Astrocyte of the cerebellum (primary cell): ENCODE measurements around the gene SPON1.
A peak's percentile ranks its signal among the peaks of the same experiment; 100 is the strongest.
"Not testable (repeated sequence)": the region's sequence is repeated elsewhere in the genome, so short reads cannot be mapped to it uniquely, and the experiment has no call there.

Experiments
- DNase-seq: peaks from one replicate; pipeline ENCODE4 v3.0.0-alpha.2; 2011; ENCODE audit warnings: low read depth
- H3K4me3 ChIP-seq: 2 replicates; pipeline ENCODE4 v1.5.1; 2011; ENCODE audit warnings: mild to moderate bottlenecking, low read depth, low read length, moderate library complexity
- in situ Hi-C: cut with HindIII; loops from 2 replicates; pipeline ENCODE4 v1.10.0; 2017; ENCODE audit warnings: low sequenced_read_pairs
- TF ChIP-seq, protein P1 (sequence below): IDR thresholded peaks from 2 replicates; pipeline ENCODE4 v1.5.1; 2012; ENCODE audit warnings: low read length, low read depth, moderate library complexity, mild to moderate bottlenecking; ENCODE audit errors: missing control alignments

Gene SPON1

DNA sequence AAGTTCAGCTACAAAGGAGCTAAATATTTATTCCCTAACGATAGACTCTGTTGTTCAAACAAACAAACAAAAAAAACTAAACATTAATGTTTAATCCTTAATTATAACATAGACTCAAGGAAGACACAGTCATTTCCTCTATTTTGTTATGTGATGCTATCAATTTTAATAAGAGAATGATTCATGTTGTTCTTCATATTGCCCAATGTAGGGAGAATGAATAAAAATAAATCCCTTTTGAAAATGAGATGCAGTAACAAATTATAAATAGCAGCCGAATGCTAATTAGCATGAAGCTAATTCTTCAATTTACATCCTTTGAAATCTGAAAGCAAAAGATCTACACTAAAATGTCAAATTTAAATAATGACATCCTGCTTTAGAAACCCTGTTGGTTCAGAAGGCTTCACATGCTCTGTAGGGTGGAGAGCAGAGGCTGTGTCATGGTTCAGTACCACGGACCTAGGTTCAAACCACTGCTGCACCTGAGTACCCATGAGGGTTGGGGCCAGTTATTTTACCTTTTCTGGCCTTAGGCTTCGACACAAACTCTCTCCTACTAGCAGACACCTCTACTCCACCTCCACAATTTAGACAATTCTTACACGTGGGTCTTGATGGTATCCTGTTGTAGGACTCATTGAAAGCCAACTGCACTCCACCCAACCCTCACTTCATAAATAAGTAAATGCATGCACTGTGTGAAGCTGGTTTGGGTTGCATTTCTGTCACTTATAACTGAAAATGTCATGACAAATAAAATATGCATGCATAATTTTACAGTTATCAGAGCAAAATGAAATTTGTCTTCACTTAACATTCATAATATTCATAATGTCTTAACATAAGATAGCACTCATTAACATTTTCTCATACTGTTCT lies 307.4 kb downstream of the SPON1 start:
- in situ Hi-C loops, result no loop called here
- DNase-seq, result no peak
- TF ChIP-seq, protein P1, sequence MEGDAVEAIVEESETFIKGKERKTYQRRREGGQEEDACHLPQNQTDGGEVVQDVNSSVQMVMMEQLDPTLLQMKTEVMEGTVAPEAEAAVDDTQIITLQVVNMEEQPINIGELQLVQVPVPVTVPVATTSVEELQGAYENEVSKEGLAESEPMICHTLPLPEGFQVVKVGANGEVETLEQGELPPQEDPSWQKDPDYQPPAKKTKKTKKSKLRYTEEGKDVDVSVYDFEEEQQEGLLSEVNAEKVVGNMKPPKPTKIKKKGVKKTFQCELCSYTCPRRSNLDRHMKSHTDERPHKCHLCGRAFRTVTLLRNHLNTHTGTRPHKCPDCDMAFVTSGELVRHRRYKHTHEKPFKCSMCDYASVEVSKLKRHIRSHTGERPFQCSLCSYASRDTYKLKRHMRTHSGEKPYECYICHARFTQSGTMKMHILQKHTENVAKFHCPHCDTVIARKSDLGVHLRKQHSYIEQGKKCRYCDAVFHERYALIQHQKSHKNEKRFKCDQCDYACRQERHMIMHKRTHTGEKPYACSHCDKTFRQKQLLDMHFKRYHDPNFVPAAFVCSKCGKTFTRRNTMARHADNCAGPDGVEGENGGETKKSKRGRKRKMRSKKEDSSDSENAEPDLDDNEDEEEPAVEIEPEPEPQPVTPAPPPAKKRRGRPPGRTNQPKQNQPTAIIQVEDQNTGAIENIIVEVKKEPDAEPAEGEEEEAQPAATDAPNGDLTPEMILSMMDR, result no peak
- no peak overlapping the region for H3K4me3 ChIP-seq

DNA sequence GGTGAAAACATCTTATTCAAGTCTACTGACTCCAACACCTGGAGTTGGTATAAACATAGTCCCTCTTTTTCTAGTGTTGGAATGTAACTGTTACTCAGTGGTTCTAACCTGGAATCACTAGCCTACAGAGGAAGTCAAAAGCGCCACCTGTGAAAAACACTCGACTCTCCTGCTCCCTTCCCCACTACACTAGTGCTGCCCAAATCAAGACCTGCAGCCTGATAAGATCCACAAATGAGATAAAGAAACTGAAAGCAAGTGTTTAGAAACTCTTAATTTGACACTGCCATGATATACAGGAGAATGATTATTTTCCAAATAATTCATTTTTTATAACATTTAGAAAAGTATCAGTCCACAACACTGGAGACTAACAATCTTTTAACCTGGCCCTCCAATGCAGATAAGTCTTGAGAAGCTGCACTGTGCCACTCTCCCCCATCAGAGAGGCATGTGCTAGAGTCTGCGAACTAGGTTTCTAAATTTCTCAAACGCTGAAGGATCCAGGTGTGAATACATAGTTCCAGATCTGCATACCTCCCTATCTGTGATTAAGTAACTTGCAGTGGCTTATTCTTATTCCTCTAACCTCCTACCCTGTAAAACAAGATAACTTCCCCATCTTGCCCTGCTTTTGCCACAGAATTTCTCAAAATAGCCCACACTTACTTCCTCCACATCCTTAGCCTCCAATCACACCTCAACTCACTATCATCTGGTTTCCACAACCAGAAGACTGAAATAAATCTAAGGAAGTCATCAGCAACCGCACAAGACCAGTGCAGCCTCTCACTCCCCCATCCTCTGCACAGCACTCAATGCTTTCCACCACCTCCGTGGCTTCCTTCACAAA lies 308.4 kb downstream of the SPON1 start:
- TF ChIP-seq, protein P1, result no peak
- in situ Hi-C loops, result no loop called here
- no peak for DNase-seq

DNA sequence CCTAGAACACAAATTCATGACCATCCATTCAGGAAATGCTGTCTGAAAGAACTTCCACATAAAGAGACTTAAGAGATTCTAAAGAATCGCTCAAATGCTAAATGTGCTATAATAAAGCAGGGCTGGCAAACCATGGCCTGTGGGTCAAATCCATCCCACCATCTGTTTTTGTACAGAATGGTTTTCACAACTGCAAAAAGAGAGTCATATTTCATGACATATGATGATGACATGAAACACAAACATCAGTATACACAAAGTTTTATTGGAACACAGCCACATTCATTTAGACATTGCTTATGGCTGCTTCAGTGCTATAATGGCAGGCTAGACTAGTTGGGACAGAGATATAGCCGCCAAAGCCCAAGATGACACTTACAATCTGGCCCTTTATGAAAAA lies 311.4 kb downstream of the SPON1 start:
- H3K4me3 ChIP-seq, result no peak overlapping the region
- in situ Hi-C loops, result no loop called here
- TF ChIP-seq, protein P1, result no peak
- no peak for DNase-seq

More for the DNA sequence above, 308.4 kb downstream of the SPON1 start:
- H3K4me3 ChIP-seq, result no peak overlapping the region

DNA sequence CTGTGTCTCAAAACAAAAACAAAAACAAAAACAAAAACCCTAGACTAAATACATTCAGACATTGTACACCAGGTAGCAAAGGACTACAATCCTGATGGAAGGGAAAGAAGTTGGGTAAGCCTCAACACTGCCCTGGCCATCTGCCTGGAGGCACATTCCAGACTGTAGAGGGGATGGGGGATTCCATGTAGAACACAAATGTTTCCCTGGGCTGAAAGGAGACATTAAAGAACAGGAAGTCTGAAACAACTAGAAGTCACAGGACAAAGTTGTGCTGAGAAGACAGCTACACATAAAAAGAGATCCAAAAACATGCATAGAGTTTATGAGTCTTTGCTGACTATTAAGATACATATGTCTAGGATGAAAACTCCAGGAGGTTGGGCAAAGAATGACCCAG lies 312.6 kb downstream of the SPON1 start:
- H3K4me3 ChIP-seq, result no peak overlapping the region
- in situ Hi-C loops, result no loop called here
- DNase-seq, result peak; percentile 35
- TF ChIP-seq, protein P1, result no peak

DNA sequence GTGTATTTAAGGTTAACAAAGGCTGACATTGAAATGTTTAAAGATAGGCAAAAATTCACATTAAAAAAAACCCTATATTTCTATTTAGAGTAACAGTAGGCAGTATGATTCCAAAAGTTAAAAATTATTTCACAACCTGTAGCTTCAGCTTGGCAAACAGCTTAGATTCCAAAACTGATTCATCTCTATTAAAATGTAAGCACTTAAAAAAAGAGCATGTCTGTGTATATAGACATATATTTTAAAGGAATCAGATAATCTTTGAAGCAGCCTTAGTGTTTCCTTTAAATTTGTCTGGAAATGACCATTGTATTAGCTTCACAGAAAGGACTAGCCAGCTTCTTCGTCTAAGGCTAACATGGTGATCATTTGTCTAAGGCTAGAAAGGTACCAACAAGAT lies 316.3 kb downstream of the SPON1 start:
- H3K4me3 ChIP-seq, in situ Hi-C loops, DNase-seq: not testable (repeated sequence)

DNA sequence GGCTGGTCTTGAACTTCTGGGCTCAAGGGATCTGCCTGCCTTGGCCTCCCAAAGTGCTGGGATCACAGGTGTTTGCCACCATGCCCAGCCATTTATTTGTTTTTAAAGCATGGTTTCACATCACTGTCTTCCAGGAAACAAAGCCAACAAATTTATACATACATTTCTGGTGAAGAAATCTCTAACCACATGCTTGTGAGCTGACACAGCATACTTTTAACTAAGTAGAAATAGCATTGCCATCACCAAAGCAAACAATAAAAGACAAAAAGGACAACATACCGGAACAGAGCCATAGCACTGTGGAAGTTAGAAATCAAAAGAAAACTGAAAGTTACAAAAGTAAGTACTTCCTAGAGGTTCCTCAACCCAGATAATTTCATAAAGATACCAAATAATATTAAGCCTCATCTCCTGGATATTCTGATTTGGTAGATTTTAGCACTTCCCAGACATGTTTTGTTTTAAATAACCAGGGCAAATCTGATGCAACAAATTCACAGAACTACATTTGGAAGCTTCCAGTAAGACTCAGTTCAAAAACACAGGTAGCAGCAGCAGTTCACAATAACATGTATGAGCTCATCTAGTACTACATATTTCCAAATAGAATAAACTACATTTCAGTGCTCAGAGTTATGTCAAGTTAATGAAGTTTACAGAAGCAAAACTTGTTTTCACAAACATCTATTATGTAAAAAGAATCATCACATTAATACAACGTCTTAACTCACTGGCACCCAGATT lies 325.8 kb downstream of the SPON1 start:
- TF ChIP-seq, protein P1, result no peak
- DNase-seq, result peak; percentile 68
- in situ Hi-C loops, result no loop called here
- no peak overlapping the region for H3K4me3 ChIP-seq
